GM19099 (cell line): ENCODE measurements around the gene MBNL1.

Experiments used
- POLR2A ChIP-seq: IDR thresholded peaks from 3 replicates; pipeline ENCODE4 v1.6.1; 2011; ENCODE audit warnings: low read depth; ENCODE audit not compliant: insufficient read length; ENCODE audit errors: extremely low read depth

The MBNL1 gene

GRCh38 chr3:152243301-152243711 is 25.4 kb upstream of the MBNL1 start:
- no peak for TF ChIP-seq POLR2A

GRCh38 chr3:152243721-152244516 is 24.8 kb upstream of the MBNL1 start:
- TF ChIP-seq POLR2A = no peak

GRCh38 chr3:152244517-152244888 is 24.2 kb upstream of the MBNL1 start:
- TF ChIP-seq POLR2A = no peak

GRCh38 chr3:152245498-152246170 is 23.1 kb upstream of the MBNL1 start:
- TF ChIP-seq POLR2A = no peak

DNA sequence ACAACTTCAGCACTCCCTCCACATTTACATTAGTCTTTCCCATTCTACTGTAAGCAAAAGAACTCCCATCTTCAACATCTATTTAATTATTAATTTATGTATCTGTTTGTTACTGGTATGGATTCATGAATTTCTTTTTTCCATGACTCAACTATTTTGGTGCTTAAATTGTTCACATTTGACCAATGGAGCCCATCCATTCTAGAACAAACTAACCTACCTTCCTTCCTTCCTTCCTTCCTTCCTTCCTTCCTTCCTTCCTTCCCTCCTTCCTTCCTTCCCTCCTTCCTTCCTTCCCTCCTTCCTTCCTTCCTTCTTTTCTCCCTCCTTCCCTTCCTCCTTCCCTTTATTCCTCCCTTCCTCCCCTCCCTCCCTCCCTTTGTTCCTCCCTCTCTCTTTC is 16.8 kb upstream of the MBNL1 start:
- TF ChIP-seq POLR2A = no peak

GRCh38 chr3:152252755-152253154 is 16.0 kb upstream of the MBNL1 start:
- TF ChIP-seq POLR2A = no peak

DNA sequence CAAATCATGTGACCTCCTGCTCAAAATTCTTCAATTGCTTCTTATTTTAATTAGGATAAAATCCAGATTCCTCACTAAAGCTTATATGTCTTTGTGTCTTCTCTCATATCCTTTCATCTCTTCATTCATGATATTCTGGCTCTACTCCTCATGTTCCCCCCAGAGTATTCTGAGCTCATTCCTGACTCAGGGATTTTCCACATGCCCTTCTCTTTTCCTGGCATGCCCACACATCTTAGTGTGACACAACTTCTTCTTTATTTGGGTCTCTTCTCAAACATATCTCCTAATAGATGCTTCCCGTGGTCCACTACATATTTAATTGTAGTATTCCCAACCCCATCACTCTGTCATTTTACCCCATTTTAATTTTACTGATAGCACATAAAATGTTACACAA is 15.2 kb upstream of the MBNL1 start:
- no peak for TF ChIP-seq POLR2A

DNA sequence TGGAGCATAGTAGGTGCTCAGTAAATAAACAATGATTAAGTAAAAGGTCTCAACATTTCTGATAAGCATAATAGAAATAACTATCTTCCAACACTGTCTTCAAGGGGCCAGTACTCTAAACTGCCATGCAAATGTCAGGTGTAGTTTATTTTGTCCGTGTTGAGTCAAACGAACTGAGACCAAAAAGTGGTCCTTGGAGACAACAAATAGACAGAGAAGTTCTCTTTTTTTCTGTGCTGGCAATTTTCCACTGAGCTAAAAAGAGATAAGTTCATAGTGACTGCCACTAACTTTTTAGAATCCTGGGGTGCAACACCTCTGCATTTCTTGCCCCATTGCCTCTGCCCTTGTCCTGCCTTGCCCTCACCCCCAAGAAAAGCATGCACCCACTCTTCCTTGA is 14.7 kb upstream of the MBNL1 start:
- TF ChIP-seq POLR2A = no peak

DNA sequence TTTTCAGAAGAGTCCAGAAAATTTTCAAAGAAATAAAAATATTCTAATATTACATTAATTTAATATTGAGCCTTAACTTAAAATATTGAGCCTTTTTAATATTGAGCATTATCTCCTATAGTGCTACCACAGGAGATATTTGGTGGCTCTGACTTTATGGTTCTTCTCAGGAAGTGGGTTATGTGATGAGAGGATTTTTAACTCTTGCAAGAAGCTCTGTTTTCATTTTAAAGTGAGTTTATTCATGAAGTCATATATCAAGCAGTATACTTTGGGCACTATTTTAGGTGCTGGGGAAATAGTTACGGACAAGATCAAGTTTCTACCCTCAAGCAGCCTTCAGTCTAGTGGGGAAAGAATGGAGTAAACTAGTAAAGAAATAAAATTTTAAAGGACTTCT is 13.4 kb upstream of the MBNL1 start:
- TF ChIP-seq POLR2A = no peak

GRCh38 chr3:152256851-152257562 is 11.7 kb upstream of the MBNL1 start:
- TF ChIP-seq POLR2A = no peak

DNA sequence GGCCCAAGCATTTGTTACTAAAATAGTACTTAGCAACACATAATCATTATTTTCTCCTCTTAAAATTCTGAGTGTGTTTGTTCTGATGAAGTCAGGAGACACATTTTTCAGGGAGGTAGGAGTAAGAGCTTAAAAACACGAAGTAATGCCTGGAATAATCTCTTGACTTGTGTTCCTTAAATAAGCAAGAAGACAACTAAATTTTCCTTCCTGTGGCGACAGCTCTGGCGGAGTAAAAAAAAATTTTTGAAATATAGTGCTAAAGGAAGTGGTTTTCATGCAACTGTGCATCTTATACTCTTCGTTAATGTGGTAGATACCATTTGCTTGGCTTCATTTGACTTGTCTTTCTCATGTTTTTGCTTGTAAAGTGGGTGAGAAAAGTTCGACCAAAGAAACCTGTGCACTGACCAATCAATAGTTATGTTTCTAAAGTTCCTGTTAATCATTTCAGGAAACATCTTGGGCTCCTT is 11.1 kb upstream of the MBNL1 start:
- no peak for TF ChIP-seq POLR2A

GRCh38 chr3:152258448-152259393 is 10.0 kb upstream of the MBNL1 start:
- no peak for TF ChIP-seq POLR2A

DNA sequence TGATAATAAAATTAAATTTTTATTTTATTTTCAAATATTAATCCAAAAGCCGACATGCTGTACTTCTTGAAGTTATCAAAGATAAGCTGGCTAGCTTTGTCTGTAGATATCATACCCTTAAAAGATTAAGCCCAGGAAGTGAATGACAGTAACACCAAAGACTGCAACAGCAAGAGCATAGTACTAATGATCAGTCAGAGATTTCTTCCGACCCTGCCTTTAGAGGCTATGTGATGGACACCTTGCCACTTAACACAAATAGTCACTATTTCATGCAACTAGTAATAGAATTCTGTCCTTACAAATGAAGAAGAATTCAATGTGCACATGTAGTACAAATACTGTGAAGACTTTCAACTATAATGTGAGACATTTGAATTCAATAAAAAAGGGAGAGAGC is 9.3 kb upstream of the MBNL1 start:
- no peak for TF ChIP-seq POLR2A

DNA sequence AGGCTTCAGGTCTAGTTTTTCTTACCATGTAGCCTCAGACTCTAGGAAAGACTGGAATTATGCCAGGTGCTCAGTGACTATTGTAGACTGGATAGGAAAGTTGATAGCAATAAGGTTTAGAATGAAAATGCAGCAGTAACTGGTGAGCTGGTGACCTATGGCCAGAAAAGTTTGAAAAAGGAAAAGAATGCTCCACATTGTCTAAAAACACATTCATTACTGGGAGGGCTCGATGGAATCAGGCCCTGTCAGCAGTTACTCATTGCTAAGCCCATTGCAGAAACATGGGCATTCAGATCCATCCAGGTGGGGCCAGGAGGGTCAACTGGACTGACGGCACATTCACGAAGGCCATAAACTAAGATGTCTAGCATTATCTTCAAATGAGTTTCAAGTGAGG is 8.7 kb upstream of the MBNL1 start:
- no peak for TF ChIP-seq POLR2A

GRCh38 chr3:152260529-152260928 is 8.2 kb upstream of the MBNL1 start:
- TF ChIP-seq POLR2A = no peak

DNA sequence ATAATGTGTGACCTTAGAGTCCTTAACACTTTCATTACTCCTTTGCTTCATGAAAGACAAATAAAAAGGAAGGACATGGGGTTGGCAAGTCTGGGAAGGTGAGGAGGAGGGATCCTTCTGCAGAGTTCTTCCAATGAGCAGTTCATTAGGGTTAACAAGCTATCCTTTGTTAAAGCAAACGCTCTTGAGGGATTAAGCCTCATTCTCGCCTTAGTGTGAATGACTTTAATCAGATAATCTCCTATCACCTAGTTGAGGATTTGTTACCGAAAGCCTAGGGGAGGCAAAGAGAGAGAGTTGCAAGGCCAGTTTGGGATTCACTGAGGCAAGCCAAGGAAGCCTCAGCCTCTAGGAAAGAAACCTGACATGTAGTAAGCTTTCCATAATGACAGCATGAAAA is 7.4 kb upstream of the MBNL1 start:
- TF ChIP-seq POLR2A = no peak

- no peak for TF ChIP-seq POLR2A
Measured at GRCh38 chr3:152263711-152264110, 5.0 kb upstream of the MBNL1 start.
